Stimulated activated CD4-positive, alpha-beta T cell treated with anti-CD3 and anti-CD28 coated beads, TNF-alpha, amount 100 ng/mL, for 48 hours (primary cell): Measurements from ENCODE around the gene ZNF555.
A peak's percentile ranks its signal among the peaks of the same experiment; 100 is the strongest.
"Not testable (repeated sequence)": the region's sequence is repeated elsewhere in the genome, so short reads cannot be mapped to it uniquely, and the experiment has no call there.

Experiments used
- DNase-seq, 3 donors: peaks; one replicate each; pipeline ENCODE4 v3.0.0-alpha.2; 2020; ENCODE audit warnings: low read depth in 3 of 3

Gene ZNF555

GRCh38 chr19:2840794-2841791 is at the start of gene ZNF555:
TSS of gene ZNF555 (plus strand) at chr19:2841475. CDS start at chr19:2841573, 98 bp downstream.
- DNase-seq: peak; percentile 95 to 98 (median 97)

DNA sequence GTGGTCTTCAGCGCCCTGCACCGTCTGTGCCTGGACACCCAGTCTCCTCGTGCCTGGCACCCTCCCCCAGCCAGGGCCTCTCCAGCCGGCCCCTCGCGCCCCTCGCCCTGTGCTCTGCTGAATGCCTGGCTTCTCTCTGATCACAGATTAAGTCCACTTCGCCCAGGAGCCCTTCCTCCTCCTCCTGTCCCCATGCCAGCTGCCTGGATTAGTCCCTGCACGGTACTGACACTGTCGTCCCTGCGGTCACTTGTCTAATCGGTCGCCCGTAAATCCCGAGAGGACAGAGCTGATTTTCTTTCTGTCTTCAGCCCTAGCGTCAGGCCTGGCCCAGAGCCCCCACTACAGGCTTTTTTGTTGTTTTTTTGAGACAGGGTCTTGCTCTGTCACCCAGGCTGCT is 49.4 kb upstream of the ZNF555 start:
- no peak for DNase-seq

DNA sequence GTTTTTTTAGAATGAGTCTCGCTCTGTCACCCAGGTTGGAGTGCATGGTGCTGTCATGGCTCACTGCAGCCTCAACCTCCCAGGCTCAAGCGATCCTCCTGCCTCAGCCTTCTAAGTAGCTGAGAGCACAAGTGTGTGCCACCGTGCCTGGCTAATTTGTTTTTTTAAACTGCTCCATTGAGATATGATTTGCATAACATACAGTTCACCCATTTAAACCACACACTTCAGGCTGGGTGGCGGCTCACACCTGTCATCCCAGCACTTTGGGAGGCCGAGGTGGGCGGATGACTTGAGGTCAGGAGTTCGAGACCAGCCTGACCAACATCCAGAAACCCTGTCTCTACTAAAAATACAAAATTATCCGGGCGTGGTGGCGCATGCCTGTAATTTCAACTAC is 48.6 kb upstream of the ZNF555 start:
- DNase-seq: not testable (repeated sequence)

- DNase-seq: no peak
Observed at GRCh38 chr19:2793126-2793525, 48.1 kb upstream of the ZNF555 start.

- DNase-seq: no peak
Observed at GRCh38 chr19:2793577-2793976, 47.7 kb upstream of the ZNF555 start.

DNA sequence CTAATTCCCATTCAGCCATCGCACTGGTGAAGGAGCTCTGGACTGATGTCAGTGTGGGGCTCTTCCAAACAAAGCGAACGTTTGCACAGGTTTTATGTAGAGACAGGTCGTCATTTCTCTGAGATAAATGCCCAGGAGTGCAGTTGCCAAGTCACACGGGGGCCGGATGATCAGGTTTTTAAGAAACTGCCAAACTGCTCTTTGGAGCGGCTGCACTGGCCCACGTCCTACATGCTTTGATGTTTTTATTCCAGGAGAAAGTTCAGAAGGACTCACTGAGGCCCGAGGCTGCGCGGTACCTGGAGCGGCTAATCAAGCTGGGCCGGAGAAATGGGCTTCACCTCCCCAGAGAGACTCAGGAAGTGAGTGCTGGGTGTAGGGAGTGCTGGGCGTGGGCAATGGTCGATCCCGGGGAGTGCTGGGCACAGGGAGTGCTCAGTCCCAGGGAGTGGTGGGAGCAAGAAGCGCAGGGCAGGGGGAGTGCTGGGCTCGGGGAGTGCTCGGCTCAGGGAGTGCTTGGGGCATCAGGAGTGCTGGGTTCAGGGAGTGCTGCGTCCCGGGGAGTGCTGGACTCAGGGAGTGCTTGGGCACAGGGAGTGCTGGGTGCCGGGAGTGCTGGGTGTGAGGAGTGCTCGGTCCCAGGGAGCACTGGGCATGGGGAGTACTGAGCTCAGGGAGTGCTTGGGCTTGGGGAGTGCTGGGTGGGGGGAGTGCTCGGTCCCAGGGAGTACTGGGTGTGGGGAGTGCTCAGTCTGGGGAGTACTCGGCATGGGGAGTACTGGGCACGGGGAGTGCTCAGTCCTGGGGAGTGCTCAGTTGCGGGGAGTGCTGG is 45.2 kb upstream of the ZNF555 start:
- DNase-seq: no peak

GRCh38 chr19:2796659-2797266 is 44.5 kb upstream of the ZNF555 start:
- no peak for DNase-seq

DNA sequence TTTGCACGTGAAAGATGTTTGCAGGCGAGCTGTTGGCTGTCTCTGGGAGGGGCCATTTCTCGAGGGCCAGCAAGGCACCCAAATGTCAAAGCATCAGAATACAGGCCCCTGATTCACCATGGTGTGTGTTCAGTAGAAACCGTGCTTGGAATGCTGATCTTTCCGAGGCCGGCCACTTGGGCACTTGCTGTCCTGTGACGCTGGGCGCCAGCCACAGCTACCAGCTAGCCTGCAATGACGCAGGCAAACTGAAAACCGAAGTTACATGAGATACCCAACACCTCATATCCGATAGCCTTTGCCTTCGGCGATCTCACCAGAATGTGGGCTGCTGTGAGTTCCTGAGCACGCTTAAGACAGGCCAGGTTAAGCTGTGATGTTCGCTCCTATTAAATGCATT is 44.0 kb upstream of the ZNF555 start:
- no peak for DNase-seq

DNA sequence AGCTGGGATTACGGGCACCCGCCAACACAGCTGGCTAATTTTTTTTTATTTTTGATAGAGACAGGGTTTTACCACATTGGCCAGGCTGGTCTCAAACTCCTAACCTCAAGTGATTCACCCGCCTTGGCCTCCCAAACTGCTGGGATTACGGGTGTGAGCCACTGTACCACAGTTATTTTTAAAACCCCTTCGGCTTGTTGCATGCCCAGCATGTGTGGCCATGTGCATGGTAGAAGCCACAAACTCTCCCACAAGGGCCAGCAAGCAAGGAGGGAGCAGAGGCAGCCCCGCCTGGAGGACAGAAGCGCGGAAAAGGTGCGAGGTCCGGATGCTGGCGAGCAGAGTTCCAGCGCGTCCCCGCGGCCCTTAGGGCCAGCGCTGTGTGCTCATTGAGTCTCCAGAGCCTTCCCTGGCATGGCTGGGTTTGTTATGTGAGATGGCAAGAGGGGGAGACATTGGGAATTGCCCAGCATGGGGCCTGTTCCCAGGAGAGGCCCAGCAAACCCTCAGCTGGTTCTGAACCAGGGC is 43.1 kb upstream of the ZNF555 start:
- DNase-seq: no peak

DNA sequence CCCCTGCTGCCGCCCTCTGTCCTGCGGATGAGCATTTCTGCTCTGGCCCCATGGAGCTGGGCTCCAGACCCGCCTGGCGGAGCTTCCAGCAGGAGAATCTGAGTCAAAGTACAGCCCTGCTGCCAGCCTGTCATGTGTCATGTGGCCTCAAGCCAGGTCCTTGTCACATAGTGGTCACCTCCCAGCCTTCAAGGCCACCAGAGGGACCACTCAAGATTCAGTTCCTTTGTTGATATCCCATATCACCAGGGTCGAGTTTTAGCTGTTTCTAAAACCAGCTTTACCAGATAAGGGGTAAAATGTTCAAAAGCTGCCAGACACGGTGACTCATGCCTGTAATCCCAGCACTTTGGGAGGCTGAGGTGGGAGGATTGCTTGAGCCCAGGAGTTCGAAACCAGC is 42.5 kb upstream of the ZNF555 start:
- no peak for DNase-seq

DNA sequence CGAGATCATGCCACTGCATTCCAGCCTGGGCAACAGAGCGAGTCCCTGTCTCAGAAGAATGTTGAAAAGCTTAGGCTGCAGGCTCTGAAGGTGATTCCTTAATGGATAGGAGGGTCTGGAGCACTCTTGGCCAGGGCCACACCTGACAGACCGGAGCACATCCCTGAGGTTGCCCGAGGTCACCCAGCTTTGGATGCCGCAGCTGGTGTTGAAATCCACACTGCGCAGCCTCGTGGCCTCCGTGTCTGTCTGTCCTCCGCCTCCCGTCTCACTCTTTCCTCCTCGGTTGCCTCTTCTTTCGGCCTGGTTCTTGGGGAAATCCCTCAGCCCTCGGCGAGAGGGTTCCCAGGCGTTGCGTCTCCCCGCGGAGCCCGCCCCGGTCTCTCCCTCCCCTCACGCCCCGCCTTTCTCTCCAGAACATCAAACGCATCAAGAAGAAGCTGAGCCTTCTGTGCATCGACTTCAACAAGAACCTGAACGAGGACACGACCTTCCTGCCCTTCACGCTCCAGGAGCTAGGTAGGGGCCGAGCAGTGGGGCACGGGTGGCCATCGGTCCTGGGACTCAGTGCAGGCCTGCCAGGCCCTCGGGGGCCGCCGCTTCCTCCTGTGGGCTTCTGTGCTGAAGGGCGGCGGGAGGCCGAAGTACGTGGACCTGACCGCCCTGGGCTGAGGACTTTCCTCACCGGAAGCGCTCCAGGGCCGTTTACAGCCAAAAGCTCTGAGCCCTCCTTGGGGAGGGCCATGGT is 41.8 kb upstream of the ZNF555 start:
- DNase-seq: no peak

DNA sequence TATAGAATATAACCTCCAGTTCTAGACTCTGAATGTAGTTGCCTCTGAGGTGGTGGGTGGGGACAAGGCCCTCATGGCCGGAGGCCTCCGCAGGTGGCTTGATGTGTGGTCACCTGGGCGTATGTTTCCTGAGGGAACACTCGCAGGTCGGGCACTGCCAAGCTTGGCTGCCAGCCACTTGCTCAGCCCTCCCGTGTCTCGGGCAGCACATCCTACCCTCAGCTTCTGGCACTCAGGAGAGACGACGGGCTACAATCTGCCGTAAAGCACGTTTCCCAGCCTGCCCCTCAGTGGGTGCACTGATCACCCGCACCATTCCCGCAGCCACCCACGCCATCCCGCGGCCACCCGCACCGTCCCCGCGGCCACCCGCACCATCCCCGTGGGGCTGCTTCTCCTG is 40.8 kb upstream of the ZNF555 start:
- no peak for DNase-seq

GRCh38 chr19:2802826-2803225 is 38.4 kb upstream of the ZNF555 start:
- DNase-seq: no peak

DNA sequence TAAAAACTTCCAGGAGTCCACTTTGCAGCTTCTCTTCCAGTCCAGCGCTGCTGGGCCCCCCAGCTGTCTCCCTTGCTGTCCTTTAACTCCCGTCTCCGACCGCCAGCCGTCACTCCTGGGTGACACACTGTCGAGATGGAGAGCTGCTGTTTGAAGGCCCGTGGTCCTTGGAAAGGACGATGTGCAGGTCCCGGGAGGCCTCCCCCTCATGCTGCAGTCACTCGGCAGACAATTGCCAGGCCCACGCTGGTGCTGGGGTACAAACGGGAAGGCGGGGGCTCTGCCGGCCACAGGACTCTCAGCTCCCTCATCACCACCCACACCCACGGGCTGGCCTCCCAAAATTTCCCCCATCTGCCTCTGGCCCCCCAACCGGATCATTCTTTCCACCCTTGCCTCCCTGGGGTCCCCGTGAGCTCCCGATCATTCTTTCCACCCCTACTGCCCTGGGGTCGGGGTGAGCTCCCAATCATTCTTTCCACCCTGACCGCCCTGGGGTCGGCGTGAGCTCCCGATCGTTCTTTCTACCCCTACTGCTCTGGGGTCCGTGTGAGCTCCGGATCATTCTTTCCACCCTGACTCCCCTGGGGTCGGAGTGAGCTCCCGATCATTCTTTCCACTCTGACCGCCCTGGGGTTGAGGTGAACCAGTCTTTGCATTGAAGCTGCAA is 37.7 kb upstream of the ZNF555 start:
- DNase-seq: no peak

DNA sequence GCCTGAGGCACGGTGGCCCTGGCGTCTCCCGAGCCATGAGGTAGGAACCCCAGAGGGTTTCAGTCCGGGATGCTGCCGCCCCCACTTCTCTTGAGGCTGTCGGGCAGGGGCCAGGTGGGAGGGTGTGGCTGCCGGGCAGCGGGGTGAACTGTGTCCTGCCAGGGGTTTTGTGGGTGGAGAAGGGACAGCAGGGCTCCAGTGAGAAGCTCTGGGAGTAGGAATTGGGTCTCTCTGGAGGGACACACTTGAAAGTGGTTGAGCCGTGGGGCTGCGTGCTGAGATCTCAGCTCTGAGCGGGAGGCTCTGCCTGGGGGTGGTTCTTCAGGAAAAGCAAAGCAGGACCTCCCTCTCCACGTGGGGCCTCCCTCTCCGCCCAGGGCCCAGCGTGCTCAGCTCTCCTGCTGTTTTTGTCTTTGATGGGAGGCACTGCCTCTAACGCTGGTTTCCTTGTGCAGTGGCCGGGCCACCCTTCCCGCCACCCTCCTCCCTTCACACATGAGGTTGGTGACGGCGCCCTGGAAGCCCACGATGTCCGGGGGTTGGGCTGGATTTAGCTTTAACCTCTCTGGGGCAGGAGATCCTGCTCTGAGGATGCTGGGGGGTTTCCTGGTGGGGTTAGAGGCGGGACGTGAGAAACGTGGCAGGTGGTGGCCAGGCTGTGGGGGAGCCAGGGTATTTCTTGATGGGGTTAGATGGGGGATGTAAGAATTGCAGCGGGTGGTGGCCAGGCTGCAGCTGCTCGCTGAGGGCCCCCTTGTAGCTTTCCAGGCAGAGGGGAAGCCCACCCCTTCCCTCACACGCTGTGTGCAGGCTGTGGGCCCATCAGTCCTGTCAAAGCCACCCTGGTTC is 36.9 kb upstream of the ZNF555 start:
- no peak for DNase-seq

DNA sequence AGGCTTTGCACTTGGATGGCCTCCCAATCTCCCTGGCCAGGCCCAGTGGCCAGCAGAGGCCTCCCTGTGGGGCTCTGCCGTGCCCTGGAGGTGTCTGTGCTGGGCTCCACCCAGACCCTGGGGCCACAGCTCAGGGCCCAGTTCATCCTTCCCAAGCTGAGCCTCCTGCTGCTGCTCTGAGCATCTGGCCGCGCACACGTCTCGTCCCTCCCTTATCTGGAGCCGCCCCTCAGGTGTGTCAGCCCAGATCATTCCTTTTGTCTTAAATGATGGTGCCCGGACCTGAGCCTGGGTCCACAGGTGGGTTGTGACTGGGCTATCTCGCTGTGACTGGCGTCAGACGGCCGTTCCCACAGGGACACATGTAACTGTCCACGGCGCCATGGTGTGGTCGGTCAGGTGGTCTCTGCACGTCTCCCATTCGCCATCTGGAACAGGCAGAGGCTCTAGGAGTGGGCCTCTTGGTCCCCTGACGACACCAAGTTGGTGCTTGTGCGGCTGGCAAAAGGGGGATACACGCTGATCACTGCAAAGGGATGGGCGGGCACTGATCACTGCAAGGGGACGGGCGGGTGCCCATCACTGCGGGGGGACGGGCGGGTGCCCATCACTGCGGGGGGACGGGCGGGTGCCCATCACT is 35.9 kb upstream of the ZNF555 start:
- DNase-seq: no peak

GRCh38 chr19:2805991-2806649 is 35.2 kb upstream of the ZNF555 start:
- DNase-seq: no peak

- DNase-seq: no peak
Observed at GRCh38 chr19:2806736-2807378, 34.4 kb upstream of the ZNF555 start.
